ENCODE data around the gene TMEM72. TPM values are rescaled to one million over a fixed set of nuclear protein-coding genes. Genes with fewer than 3 reads are reported as not detected.

Gene TMEM72
- total RNA-seq, 1 donor from 2014 or later: not detected

DNA sequence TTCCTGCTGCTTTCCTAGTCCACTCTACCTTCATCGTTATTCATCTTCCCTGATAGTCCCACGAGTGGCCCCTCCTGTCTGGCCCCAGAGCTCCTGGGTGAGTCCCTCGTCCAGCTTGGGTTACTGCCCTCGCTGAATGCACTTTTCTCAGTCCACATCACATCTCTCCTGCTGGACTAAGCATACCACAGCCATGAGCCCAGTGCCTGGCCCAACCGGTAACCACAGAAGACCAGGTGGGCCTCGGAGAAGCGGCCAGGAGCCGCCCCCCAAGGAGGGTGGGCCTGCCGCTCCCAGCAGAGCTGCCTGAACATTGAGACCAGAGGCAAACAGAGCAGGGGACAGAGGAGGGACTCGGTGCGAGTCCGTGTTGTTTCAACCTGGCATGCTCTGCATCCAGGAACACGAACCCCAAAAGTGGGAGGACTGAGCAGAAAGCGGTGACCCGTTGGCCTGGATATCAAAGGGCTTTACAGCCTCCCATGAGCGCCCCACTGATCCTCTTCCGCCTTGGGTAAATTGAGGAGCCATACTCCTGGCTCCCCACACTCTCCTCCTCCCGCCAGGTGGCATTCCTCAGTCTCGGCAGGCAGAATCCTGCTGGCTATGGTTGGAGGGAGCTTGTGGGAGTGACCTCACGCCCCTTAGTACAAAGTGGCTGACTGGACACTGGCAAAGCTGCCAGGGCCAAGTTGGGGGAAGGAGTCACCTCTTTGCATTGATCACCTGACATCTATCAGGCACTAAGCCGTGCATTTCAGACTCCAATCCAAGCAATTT, 13.3 kb downstream of the TMEM72 start:
- Mint-ChIP-seq H3K4me1 (ENCODE audit: unreplicated experiment) (no peaks in the 10 kb centered on the region), H3K36me3 (ENCODE audit: low read depth, unreplicated experiment) (peaks cover 4% of the 10 kb centered on the region), H3K27me3 (ENCODE audit: unreplicated experiment) (peaks cover 1% of the 10 kb centered on the region), H3K9me3 (ENCODE audit: unreplicated experiment) (no peaks in the 10 kb centered on the region), H3K27ac (ENCODE audit: unreplicated experiment) (no peak overlapping the region), H3K4me3 (ENCODE audit: unreplicated experiment) (no peak overlapping the region)
- no peak for TF ChIP-seq CTCF (IDR thresholded peaks at IDR 0.05; ENCODE audit: unreplicated experiment)
- no peak for DNase-seq (ENCODE audit: low spot score)

GRCh38 chr10:44925224-44925623, 14.1 kb downstream of the TMEM72 start:
- Mint-ChIP-seq H3K4me1 (ENCODE audit: unreplicated experiment) (no peaks in the 10 kb centered on the region), H3K27me3 (ENCODE audit: unreplicated experiment) (peaks cover 1% of the 10 kb centered on the region), H3K36me3 (ENCODE audit: low read depth, unreplicated experiment) (peaks cover 4% of the 10 kb centered on the region), H3K9me3 (ENCODE audit: unreplicated experiment) (no peaks in the 10 kb centered on the region), H3K27ac (ENCODE audit: unreplicated experiment) (no peak overlapping the region), H3K4me3 (ENCODE audit: unreplicated experiment) (no peak overlapping the region)
- TF ChIP-seq CTCF (IDR thresholded peaks at IDR 0.05; ENCODE audit: unreplicated experiment): peak; percentile 36
- peak; percentile 66 for DNase-seq (ENCODE audit: low spot score)

DNA sequence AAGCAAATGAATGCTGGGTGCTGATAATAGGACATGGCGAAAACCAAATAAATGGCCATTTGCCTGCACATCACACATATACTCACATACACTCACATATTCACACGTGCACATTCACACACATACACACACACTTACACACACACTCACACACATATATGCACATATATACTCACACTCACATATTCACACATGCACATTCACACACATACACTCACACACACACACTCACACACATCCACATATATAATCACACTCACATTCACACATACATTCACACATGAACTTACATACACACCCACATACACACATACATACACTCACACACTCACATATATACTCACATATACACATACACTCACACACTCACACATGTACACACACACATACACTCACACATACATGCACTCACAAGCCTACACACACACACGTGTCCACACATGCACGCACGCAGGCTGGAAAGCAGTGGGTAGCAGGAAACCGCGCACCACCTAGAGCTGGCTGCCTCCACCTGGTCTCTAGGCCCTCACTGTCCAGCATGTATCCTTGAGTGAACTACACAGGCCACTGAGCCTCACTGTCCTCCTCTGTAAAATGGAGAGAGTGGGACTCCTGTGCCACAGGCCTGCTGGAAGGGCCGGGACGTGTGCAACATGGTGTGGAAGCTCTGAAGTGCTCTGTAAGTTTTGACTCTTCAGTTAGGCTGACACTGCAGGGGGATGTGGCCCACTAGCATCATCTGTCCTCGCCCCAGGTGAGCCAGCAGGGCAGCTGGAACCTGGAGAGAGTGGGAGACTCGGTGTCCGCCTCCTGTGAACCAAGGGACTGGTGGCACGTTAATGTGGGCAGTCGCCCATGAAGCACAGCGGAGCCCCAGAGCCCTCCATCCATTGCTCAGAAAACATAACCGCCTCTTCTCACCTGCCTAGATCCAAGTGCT, 14.9 kb downstream of the TMEM72 start:
- Mint-ChIP-seq H3K27me3 (ENCODE audit: unreplicated experiment) (peaks cover 1% of the 10 kb centered on the region), H3K4me3 (ENCODE audit: unreplicated experiment) (no peak overlapping the region), H3K27ac (ENCODE audit: unreplicated experiment) (no peak overlapping the region), H3K9me3 (ENCODE audit: unreplicated experiment) (no peaks in the 10 kb centered on the region), H3K4me1 (ENCODE audit: unreplicated experiment) (no peaks in the 10 kb centered on the region), H3K36me3 (ENCODE audit: low read depth, unreplicated experiment) (peaks cover 4% of the 10 kb centered on the region)
- DNase-seq (ENCODE audit: low spot score): no peak
- no peak for TF ChIP-seq CTCF (IDR thresholded peaks at IDR 0.05; ENCODE audit: unreplicated experiment)

GRCh38 chr10:44926751-44927351, 15.7 kb downstream of the TMEM72 start:
- Mint-ChIP-seq H3K9me3 (ENCODE audit: unreplicated experiment) (no peaks in the 10 kb centered on the region), H3K36me3 (ENCODE audit: low read depth, unreplicated experiment) (peaks cover 4% of the 10 kb centered on the region), H3K27ac (ENCODE audit: unreplicated experiment) (no peak overlapping the region), H3K4me3 (ENCODE audit: unreplicated experiment) (no peak overlapping the region), H3K27me3 (ENCODE audit: unreplicated experiment) (peaks cover 1% of the 10 kb centered on the region), H3K4me1 (ENCODE audit: unreplicated experiment) (no peaks in the 10 kb centered on the region)
- no peak for TF ChIP-seq CTCF (IDR thresholded peaks at IDR 0.05; ENCODE audit: unreplicated experiment)
- DNase-seq (ENCODE audit: low spot score): no peak
